ENCODE data around the gene TDRD9.

Gene TDRD9

DNA sequence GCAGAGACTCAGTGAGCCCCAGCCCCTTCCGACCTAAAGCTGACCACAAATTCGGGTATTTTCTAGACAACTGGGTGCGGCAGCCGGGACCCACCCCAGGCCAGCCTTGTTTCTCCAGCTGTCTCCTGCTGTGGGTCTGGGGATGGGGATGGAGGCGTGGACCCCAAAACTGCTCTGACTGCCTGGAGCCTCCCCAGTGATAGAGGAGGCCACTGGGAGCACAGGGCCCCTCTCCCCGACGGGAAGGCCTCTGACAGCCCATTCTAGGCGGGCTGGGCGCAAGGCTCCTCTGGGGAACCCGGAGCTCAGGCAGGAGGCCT lies 38.2 kb upstream of the TDRD9 start:
- no peak overlapping the region for H3K4me3 ChIP-seq (ENCODE audit: low read depth, low read length)
- no peak for DNase-seq (ENCODE audit: low read depth)

- DNase-seq (ENCODE audit: low read depth), result no peak
- no peak overlapping the region for H3K4me3 ChIP-seq (ENCODE audit: low read depth, low read length)
Measured at GRCh38 chr14:103890821-103891666, 37.2 kb upstream of the TDRD9 start.

GRCh38 chr14:103891667-103892215 lies 36.5 kb upstream of the TDRD9 start:
- no peak for DNase-seq (ENCODE audit: low read depth)
- no peak overlapping the region for H3K4me3 ChIP-seq (ENCODE audit: low read depth, low read length)

DNA sequence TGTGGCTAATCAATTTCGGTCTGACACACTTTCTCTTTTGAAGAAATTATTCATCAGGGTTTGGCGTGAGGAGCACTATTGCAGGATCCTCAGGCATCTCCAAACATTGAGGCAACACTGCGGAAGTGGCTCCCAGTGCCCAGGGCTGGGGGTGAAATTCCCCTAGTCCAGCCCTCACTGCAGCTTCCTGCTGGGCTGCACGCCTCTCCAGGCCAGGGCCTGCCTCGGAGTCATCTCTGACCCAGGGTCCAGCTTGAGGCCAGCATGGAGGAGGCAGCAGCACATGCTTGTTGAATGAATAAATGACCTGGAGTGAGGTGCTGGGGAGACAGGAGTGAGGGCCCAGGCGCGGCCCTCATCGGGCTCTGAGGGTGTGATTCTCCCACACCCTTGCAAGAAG lies 36.0 kb upstream of the TDRD9 start:
- DNase-seq (ENCODE audit: low read depth), result no peak
- no peak overlapping the region for H3K4me3 ChIP-seq (ENCODE audit: low read depth, low read length)

DNA sequence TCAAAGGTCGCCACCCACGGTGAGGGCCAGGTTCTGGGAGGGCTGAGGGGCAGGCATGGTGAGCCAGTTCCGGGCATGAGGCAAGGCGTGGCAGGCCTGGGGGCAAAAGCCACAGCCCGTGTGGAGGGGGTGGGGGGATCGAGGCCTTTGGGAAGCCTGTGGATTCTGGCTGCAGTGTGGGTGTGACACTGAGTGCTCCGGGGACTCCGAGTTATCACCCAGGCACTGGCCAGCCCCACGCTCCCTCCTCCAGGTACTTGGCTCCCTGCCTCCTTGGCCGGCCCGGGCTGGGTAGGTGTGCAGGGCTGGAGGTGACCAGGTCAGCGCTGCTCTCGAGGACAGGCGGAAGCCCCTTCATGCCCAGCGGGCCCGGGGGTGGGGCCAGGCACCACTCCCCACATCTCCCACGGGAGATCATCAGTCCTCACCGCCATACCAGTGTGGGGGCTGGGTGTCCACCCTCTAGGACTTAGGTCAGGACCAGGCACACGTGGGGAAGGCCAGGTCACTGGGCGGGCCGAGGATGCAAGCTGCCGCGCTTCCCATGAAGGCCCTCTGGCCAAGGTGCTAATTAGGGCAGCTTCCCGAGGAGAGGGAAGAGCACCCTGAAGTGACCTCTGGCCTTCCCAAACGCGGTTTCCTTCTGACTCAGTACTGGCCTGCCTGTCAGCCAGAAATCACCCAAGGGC lies 34.1 kb upstream of the TDRD9 start:
- DNase-seq (ENCODE audit: low read depth), result no peak

DNA sequence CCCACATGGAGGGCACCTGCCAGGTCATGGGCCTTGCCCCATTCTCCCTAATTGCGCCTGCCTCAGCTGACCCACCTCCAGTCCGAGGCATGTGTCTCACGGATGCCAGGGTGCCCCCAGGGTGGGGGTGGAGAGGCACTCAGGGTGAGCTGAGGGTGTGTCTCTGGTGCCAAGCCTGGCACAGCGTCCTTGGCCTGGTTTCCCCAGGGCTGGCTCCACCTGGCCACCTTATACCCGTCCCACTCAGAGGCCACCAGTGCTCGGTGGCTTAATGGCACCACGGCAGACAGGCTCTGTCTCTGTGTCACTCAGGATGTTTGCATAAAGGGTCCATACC lies 33.6 kb upstream of the TDRD9 start:
- H3K4me3 ChIP-seq (ENCODE audit: low read depth, low read length), result no peak overlapping the region
- DNase-seq (ENCODE audit: low read depth), result no peak

More for the DNA sequence above, 34.1 kb upstream of the TDRD9 start:
- no peak overlapping the region for H3K4me3 ChIP-seq (ENCODE audit: low read depth, low read length)

DNA sequence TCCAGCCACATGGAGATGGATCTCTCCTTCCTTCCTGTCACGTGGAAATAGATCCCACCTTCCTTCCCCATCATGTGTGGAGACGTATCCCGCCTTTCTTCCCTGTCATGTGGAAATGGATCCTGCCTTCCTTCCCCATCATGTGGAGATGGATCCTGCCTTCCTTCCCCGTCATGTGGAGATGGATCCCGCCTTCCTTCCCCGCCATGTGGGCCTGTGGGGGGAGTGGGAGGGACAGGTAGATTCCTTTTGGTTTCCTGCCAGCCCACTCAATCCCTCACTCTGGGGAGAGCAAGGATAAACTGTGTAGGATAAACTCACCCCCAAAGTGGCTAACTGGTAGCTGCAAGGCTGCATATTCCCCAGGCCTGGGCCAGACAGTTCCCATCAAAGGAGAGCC lies 31.7 kb upstream of the TDRD9 start:
- no peak for DNase-seq (ENCODE audit: low read depth)

GRCh38 chr14:103897075-103897947 lies 30.9 kb upstream of the TDRD9 start:
- no peak for DNase-seq (ENCODE audit: low read depth)
- H3K4me3 ChIP-seq (ENCODE audit: low read depth, low read length), result no peak overlapping the region

More for the DNA sequence above, 31.7 kb upstream of the TDRD9 start:
- no peak overlapping the region for H3K4me3 ChIP-seq (ENCODE audit: low read depth, low read length)

DNA sequence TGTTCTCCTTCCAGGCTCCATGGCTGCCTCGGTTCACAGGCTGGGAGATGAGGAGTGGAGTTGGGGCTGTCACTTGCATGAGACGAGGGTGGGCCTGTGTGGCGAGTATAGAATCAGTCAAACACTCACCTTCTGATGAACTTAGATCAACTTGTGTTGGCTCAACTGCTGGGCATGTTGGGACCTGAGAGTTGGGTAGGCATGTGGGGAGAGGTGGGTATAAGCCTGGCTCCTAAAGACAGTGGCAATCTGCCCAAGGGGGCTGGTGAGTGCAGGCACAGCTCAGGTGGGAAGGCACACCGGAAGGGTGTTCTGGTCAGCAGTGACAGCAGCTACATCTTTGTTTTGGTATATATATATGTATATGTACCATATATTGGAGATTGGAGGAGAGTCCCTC lies 30.1 kb upstream of the TDRD9 start:
- DNase-seq (ENCODE audit: low read depth), result no peak

GRCh38 chr14:103898711-103899110 lies 29.5 kb upstream of the TDRD9 start:
- H3K4me3 ChIP-seq (ENCODE audit: low read depth, low read length), result no peak overlapping the region
- DNase-seq (ENCODE audit: low read depth), result no peak

More for the DNA sequence above, 30.1 kb upstream of the TDRD9 start:
- no peak overlapping the region for H3K4me3 ChIP-seq (ENCODE audit: low read depth, low read length)

DNA sequence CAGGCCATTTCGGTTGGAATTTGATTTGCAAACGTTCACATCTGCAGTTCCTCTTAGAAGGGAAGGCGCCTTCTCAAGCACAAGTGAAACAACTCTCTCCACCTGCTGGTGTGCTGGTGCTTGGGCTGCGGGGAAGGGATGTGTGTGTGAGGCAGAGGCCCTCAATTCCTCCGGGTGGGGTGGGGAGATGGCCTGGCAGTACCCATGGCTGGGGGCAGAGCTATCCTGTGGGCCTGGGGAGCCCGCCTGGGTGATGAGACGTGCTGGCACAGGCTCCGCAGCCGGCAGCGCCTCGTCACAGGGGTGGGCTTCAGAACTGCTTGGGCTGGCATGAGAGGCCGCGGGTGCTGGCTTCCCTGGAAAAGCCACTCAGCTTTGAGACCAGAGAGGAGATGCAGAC lies 28.9 kb upstream of the TDRD9 start:
- DNase-seq (ENCODE audit: low read depth), result no peak

DNA sequence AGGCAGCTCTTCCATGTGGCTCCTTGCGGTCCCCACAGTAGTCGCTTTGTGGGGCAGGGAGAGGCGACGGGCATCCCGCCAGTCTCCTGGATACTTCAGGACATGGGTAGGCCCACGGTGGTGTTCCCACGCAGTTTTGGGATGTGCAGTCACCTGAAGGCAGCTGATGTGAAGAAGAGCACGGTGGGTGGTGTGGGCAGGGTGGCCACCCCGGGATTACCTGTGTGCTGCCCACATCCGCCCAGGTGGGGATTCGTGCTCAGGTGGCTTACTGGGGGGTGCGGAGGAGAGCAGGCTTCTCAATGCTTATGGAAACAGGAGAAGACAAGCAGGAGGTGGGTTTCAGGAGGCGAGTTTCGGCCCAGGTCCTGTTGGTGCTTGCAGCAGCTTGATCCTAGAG lies 28.4 kb upstream of the TDRD9 start:
- H3K4me3 ChIP-seq (ENCODE audit: low read depth, low read length), result no peak overlapping the region
- no peak for DNase-seq (ENCODE audit: low read depth)

More for the DNA sequence above, 28.9 kb upstream of the TDRD9 start:
- H3K4me3 ChIP-seq (ENCODE audit: low read depth, low read length), result no peak overlapping the region

GRCh38 chr14:103904493-103905107 lies 23.7 kb upstream of the TDRD9 start:
- no peak for DNase-seq (ENCODE audit: low read depth)

GRCh38 chr14:103905842-103906456 lies 22.3 kb upstream of the TDRD9 start:
- H3K4me3 ChIP-seq (ENCODE audit: low read depth, low read length), result no peak overlapping the region
- no peak for DNase-seq (ENCODE audit: low read depth)

More at GRCh38 chr14:103904493-103905107, 23.7 kb upstream of the TDRD9 start:
- H3K4me3 ChIP-seq (ENCODE audit: low read depth, low read length), result no peak overlapping the region

DNA sequence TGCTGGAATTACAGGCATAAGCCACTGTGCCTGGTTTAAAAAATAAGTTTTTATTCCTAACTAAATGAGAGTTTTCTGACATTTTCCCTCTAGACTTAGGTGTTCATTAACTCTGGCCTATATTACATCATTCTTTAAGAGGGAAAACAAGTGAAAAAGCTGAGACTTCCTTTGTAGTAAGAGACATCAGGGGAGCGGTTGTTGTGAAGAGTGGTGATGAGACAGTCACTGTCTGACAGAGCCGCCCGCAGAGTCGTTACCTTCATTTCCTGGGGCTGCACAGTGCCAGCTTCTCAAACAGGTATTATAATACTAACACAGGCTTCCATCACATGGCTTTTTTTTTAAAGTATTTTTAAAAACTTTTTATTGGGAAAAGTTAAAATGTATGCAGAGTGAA lies 19.7 kb upstream of the TDRD9 start:
- no peak for DNase-seq (ENCODE audit: low read depth)
- no peak overlapping the region for H3K4me3 ChIP-seq (ENCODE audit: low read depth, low read length)

- H3K4me3 ChIP-seq (ENCODE audit: low read depth, low read length), result no peak overlapping the region
- DNase-seq (ENCODE audit: low read depth), result no peak
Measured at GRCh38 chr14:103909531-103910261, 18.6 kb upstream of the TDRD9 start.

DNA sequence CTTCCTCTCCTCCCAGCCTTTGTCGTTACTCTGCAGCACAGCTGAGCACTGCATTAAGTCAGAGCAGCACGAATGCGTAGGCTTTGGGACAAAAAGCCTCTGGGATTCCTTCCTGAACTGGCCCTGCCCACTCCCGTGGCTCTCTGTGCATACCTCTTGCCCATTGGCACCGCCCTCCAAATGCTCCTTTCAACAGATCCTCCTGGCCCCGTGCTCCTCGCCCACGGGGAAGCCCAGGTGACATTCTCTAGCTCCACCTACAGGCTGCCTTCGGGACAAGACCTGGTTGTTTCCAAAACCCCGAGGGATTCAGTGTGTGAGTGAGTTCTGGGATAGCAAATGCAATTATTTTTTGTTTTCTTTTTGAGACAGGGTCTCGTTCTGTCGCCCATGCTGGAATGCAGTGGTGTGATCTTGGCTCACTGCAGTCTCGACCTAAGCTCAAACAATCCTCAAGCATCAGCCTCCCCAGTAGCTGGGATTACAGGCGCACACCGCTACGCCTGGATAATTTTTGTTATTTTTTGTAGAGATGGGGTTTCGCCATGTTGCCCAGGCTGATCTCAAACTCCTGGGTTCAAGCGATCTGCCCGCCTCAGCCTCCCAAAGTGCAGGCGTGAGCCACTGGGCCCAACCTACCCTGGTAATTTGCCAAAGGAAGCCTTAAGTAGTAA lies 17.9 kb upstream of the TDRD9 start:
- peak; percentile 41 for DNase-seq (ENCODE audit: low read depth)
- H3K4me3 ChIP-seq (ENCODE audit: low read depth, low read length), result no peak overlapping the region

- no peak overlapping the region for H3K4me3 ChIP-seq (ENCODE audit: low read depth, low read length)
- DNase-seq (ENCODE audit: low read depth), result no peak
Measured at GRCh38 chr14:103910984-103911383, 17.3 kb upstream of the TDRD9 start.
